GM06990 (cell line): ENCODE data around the gene SPEM3.

Source experiments
- DNase-seq: peaks from one replicate; pipeline ENCODE4 v3.0.0-alpha.2; 2011; ENCODE audit not compliant: insufficient read length; ENCODE audit errors: extremely low read depth
- H3K27me3 ChIP-seq: replicated peaks from 2 replicates; pipeline ENCODE4 v1.6.0; 2011; ENCODE audit warnings: low read length; ENCODE audit not compliant: control insufficient read depth, insufficient read depth
- H3K36me3 ChIP-seq: 2 replicates; pipeline ENCODE4 v1.5.1; 2011; ENCODE audit warnings: low read length; ENCODE audit not compliant: control insufficient read depth, insufficient read depth
- H3K4me3 ChIP-seq: replicated peaks from 2 replicates; pipeline ENCODE4 v1.5.1; 2011; ENCODE audit warnings: low read depth, mild to moderate bottlenecking, control low read depth, low read length
- TF ChIP-seq, protein P1 (sequence below): IDR thresholded peaks from 2 replicates; pipeline ENCODE4 v1.5.1; 2011; ENCODE audit warnings: low read length, control low read depth, mild to moderate bottlenecking, inconsistent platforms; ENCODE audit not compliant: insufficient read depth, poor library complexity, severe bottlenecking

Gene SPEM3

DNA sequence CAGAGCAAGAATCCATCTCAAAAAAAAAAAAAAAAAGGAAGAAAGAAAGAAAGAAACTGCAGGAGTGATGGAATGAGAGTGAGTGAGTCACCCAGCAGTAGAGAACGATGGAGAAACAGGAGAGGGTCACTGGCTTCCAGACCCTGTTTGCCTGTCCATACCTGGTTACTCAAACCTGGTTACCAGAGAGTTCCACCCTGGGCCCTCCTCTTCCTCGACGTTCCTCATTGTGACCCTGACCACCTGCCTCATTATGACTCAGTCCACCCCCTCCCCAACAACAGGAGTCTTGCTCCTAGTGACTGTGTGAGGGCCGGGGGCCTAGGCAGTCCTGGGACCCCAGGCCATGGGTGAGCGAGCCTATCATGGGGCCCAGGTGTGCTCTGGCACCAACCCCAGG lies at the start of gene SPEM3:
SPEM3 (plus strand) TSS at position 301 of the 400 bp plus-strand sequence; CDS start at position 347, 46 bp downstream.
- no peaks in the 10 kb centered on the region for H3K36me3 ChIP-seq
- no peak within 1 kb of the TSS for H3K4me3 ChIP-seq
- no peak for DNase-seq
- no peaks in the 10 kb centered on the region for H3K27me3 ChIP-seq
- TF ChIP-seq, protein P1, sequence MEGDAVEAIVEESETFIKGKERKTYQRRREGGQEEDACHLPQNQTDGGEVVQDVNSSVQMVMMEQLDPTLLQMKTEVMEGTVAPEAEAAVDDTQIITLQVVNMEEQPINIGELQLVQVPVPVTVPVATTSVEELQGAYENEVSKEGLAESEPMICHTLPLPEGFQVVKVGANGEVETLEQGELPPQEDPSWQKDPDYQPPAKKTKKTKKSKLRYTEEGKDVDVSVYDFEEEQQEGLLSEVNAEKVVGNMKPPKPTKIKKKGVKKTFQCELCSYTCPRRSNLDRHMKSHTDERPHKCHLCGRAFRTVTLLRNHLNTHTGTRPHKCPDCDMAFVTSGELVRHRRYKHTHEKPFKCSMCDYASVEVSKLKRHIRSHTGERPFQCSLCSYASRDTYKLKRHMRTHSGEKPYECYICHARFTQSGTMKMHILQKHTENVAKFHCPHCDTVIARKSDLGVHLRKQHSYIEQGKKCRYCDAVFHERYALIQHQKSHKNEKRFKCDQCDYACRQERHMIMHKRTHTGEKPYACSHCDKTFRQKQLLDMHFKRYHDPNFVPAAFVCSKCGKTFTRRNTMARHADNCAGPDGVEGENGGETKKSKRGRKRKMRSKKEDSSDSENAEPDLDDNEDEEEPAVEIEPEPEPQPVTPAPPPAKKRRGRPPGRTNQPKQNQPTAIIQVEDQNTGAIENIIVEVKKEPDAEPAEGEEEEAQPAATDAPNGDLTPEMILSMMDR = no peak

DNA sequence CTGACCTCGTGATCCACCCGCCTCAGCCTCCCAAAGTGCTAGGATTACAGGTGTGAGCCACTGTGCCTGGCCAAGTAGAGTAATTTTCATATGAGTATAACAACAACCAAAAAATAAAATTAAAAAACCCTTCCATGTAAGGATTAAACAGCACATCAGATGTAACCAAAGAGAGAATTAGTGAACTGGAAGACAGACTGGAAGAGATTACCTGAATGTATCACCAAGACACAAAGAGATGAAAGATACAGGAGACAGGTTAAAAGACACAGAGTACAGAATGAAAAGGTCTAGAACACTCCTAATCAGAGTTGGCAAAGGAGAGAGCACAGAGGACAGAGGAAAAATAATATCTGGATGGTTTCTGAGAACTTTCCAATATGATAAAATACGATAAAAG lies 49.5 kb upstream of the SPEM3 start:
- no peak overlapping the region for H3K4me3 ChIP-seq
- H3K36me3 ChIP-seq = no peaks in the 10 kb centered on the region
- H3K27me3 ChIP-seq = no peaks in the 10 kb centered on the region; the same call in 1 of the 2 replicates
- TF ChIP-seq, protein P1 = no peak
- no peak for DNase-seq

DNA sequence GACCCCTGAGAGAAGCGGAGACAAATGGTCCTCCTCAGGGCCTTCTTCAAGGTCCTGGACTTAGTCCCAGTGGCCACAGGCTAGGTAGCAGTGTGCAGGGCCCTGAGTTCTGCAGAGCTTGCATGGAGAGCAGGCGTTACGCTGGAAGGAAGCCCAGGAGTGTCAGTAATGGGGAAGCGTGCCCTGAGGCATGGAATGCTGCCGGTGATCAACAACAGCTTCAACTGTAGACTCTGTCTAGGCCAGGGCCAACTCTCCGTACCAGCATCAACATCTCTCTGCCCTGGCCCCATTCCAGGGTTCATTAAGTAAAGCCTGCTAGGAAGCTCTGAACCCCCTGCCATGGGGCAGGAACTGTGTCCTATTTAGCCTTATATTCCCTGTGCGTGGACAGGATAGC lies 48.3 kb upstream of the SPEM3 start:
- Histone ChIP-seq H3K36me3 (no peaks in the 10 kb centered on the region), H3K4me3 (no peak overlapping the region), H3K27me3 (no peaks in the 10 kb centered on the region; the same call in 1 of the 2 replicates)
- no peak for DNase-seq
- TF ChIP-seq, protein P1 = no peak

DNA sequence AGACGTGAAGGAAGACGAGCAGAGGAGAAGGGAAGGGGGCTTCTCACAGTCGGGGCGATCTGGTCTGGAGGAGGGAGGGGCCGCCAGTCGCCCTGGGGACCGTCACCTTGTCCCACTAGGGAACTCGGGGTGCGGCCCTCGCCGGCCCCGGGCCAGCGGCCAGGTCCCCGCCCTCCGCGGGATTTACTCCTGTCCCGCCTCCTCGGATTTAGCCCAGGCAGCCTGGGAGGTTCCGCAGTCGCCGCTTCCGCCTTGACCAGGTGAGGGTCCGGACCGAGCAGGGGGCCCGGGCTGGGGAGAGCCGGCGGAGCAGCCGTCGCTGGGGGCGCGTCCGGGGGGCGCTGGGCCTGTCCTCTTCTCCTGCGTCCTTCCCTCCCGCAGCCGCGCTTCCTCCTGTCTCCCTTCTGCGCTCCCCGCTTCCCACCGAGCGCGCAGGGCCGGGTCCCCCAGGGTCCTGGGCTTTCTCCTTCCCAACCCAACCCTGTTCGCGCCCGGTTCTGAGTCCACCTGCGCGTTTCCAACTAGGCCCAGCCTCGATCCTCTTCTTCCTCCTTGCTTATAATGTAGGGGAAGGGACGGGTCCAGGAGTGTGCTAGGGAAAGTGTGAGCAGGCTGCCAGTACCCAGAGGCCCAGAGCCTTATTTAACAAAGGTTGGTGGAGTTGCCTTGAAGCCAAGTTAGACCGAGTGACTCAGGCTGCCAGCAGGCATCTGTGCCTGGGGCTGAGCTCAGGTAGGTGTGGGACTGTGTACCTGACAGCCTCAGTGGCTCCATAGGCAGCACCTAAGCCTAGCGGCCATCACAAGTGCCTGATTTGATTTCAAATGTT lies 47.6 kb upstream of the SPEM3 start, which contains the start of gene TNK1:
TNK1 (plus strand) TSS at position 235 of the 829 bp plus-strand sequence. CDS start 1,838 bp downstream, outside the sequence.
- H3K4me3 ChIP-seq = no peak within 1 kb of the TSS
- TF ChIP-seq, protein P1 = no peak
- no peak for DNase-seq
- H3K36me3 ChIP-seq = no peaks in the 10 kb centered on the region
- H3K27me3 ChIP-seq = no peaks in the 10 kb centered on the region; the same call in 1 of the 2 replicates

DNA sequence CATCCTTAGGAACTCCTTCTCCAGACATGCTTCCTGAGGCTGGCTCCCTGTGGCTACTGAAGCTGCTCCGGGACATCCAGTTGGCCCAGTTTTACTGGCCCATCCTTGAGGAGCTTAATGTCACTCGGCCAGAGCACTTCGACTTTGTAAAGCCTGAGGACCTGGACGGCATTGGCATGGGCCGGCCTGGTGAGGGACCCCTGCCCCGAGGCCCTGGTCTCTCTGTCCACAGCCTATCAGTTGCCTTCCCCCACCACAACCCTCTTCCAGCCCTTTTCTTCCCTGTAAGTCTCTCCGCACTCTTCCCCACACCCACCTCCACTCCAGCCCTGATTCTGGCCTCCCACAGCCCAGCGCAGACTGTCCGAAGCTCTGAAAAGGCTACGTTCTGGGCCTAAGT lies 45.8 kb upstream of the SPEM3 start:
- no peak overlapping the region for H3K4me3 ChIP-seq
- no peaks in the 10 kb centered on the region; the same call in 1 of the 2 replicates for H3K36me3 ChIP-seq
- H3K27me3 ChIP-seq = no peaks in the 10 kb centered on the region; the same call in 1 of the 2 replicates
- no peak for DNase-seq
- TF ChIP-seq, protein P1 = no peak
